Right lobe of liver (tissue), 6 donors: Measurements from ENCODE around the gene C1QTNF7. TPM values are rescaled to one million over a fixed set of nuclear protein-coding genes. Genes with fewer than 3 reads are reported as not detected.

Source experiments
- ATAC-seq, 4 donors: fragments of 200-7000 bp; cut with Tn5 transposase; one replicate each; pipeline ENCODE4 v1.9.1; 2020; ENCODE audit warnings: mild to moderate bottlenecking in 4 of 4, moderate library complexity in 4 of 4
- DNase-seq, 3 donors: peaks; one replicate each; pipeline ENCODE4 v3.0.0-alpha.2; 2020
- H3K27ac ChIP-seq, 3 donors: fragments of 200-600 bp; one replicate each; pipeline ENCODE4 v1.8.0; 2022
- H3K27me3 ChIP-seq, 2 donors: fragments of 200-600 bp; one replicate each; pipeline ENCODE4 v1.8.0; 2022
- H3K36me3 ChIP-seq, 4 donors: fragments of 200-600 bp; sonication (generic) in 1 of 4; one replicate each; pipeline versions ENCODE4 v1.5.1 to v1.8.0; 2017 to 2022; ENCODE audit warnings: control low read depth in 1 of 4
- H3K4me1 ChIP-seq, 4 donors: fragments of 200-600 bp; sonication (generic) in 1 of 4; one replicate each; pipeline versions ENCODE4 v1.5.1 to v1.8.0; 2017 to 2022; ENCODE audit warnings: control low read depth in 1 of 4
- H3K4me3 ChIP-seq, 3 donors: fragments of 200-600 bp; one replicate each; pipeline ENCODE4 v1.8.0; 2022
- H3K9me3 ChIP-seq, 4 donors: fragments of 200-600 bp; sonication (generic) in 1 of 4; one replicate each; pipeline versions ENCODE4 v1.5.1 to v1.8.0; 2017 to 2022; ENCODE audit warnings: control low read depth in 1 of 4
- POLR2A ChIP-seq: fragments of 450-650 bp; IDR thresholded peaks from one replicate; pipeline ENCODE4 v1.6.1; 2017; ENCODE audit warnings: antibody characterized with exemption, mild to moderate bottlenecking
- WGBS: methylation state at CpG from one replicate; pipeline ENCODE4 v1.1.6; 2018; ENCODE audit warnings: low coverage, low lambda C conversion rate; ENCODE audit not compliant: insufficient coverage; ENCODE audit errors: missing lambda C conversion rate; 5-methylcytosine and 5-hydroxymethylcytosine counted together
- intact Hi-C, 2 donors: fragments of 100-400 bp; cut with DNase I; formaldehyde crosslinking; loops; one replicate each; pipeline versions ENCODE4 v1.11.2 to v1.14.1; 2022
- total RNA-seq, 6 experiments: library from RNA; depleted of rRNA in 2 of 6; stranded (reverse); fragments of >200 nt in 2 of 6; fragmentation: NEBNext Ultra II Directional in 3 of 6; extraction: Animal tissue kit (Norgen Biotek cat#: 25700) in 3 of 6; gene quantifications; one replicate each; pipeline versions ENCODE4 v1.1.0 to v1.2.4, GENCODE V29; 2016 to 2023
- TF ChIP-seq, protein P1 (sequence below), 4 donors: fragments of 200-600 bp in 3 of 4; fragments of 450-650 bp in 1 of 4; IDR thresholded peaks; one replicate each; pipeline versions ENCODE4 v1.5.1 to v1.8.0; 2016 to 2022; ENCODE audit warnings: antibody characterized with exemption in 4 of 4, mild to moderate bottlenecking in 2 of 4
- donor health status: DM: no; HTN: yes; CAD: no.
- donor health status: DM: no; HTN: no; CAD: no.
- donor health status: DM: no; HTN: no; CAD: no.
- donor health status: DM: no; HTN: yes; CAD: no.
- donor health status: DM: no; HTN: yes; CAD: no.

Gene C1QTNF7
- total RNA-seq, 6 experiments from 2014 or later, result 0.15 to 1.2 (median 0.27) TPM

GRCh38 chr4:15451866-15452765 lies 24.3 kb downstream of the C1QTNF7 start:
- ATAC-seq, result no peak
- DNase-seq, result no peak
- TF ChIP-seq, protein P1, sequence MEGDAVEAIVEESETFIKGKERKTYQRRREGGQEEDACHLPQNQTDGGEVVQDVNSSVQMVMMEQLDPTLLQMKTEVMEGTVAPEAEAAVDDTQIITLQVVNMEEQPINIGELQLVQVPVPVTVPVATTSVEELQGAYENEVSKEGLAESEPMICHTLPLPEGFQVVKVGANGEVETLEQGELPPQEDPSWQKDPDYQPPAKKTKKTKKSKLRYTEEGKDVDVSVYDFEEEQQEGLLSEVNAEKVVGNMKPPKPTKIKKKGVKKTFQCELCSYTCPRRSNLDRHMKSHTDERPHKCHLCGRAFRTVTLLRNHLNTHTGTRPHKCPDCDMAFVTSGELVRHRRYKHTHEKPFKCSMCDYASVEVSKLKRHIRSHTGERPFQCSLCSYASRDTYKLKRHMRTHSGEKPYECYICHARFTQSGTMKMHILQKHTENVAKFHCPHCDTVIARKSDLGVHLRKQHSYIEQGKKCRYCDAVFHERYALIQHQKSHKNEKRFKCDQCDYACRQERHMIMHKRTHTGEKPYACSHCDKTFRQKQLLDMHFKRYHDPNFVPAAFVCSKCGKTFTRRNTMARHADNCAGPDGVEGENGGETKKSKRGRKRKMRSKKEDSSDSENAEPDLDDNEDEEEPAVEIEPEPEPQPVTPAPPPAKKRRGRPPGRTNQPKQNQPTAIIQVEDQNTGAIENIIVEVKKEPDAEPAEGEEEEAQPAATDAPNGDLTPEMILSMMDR (IDR thresholded peaks at IDR 0.05), result no peak
- TF ChIP-seq POLR2A, result no peak
- Histone ChIP-seq H3K27ac (no peak overlapping the region), H3K4me1 (peaks cover 0 to 11% (median 2%) of the 10 kb centered on the region in 4 donors), H3K4me3 (no peak overlapping the region), H3K36me3 (no peaks in the 10 kb centered on the region), H3K9me3 (no peaks in the 10 kb centered on the region), H3K27me3 (no peaks in the 10 kb centered on the region)
- 56% methylated on average over 4 of the region's 4 CpGs for WGBS
- intact Hi-C loops, result loop anchor here in 1 of 2 donors (10.0 kb wide), 1 partner anchor 217 kb away; no protein-coding TSS in a partner anchor

GRCh38 chr4:15455290-15455689 lies 27.5 kb downstream of the C1QTNF7 start:
- no peak for TF ChIP-seq POLR2A
- TF ChIP-seq, protein P1 (IDR thresholded peaks at IDR 0.05), result no peak
- DNase-seq (peak; percentile 22 to 80 (median 75)), ATAC-seq (peak; percentile 90 to 95 (median 92))
- peak overlapping the region in 1 of 3 donors; percentile 55 for H3K27ac ChIP-seq
- H3K27me3 ChIP-seq, result no peaks in the 10 kb centered on the region
- intact Hi-C loops, result loop anchor here (5.0 to 10.0 kb wide), 2 partner anchors 218 to 220 kb away; no protein-coding TSS in a partner anchor
- no peaks in the 10 kb centered on the region for H3K9me3 ChIP-seq
- no peaks in the 10 kb centered on the region for H3K36me3 ChIP-seq
- H3K4me3 ChIP-seq, result no peak overlapping the region
- H3K4me1 ChIP-seq, result peaks cover 0 to 11% (median 3%) of the 10 kb centered on the region in 4 donors
- 48% methylated on average over 3 of the region's 3 CpGs for WGBS

GRCh38 chr4:15457406-15458201 lies 29.8 kb downstream of the C1QTNF7 start:
- no peaks in the 10 kb centered on the region for H3K9me3 ChIP-seq
- TF ChIP-seq, protein P1 (IDR thresholded peaks at IDR 0.05), result peak; percentile 71 to 76 (median 74)
- TF ChIP-seq POLR2A, result no peak
- peaks cover 0 to 11% (median 3%) of the 10 kb centered on the region in 4 donors for H3K4me1 ChIP-seq
- DNase-seq (no peak), ATAC-seq (peak; percentile 76 to 84 (median 80))
- no peaks in the 10 kb centered on the region for H3K27me3 ChIP-seq
- intact Hi-C loops, result loop anchor here (5.0 to 10.0 kb wide), 2 partner anchors 220 to 223 kb away; no protein-coding TSS in a partner anchor
- H3K27ac ChIP-seq, result no peak overlapping the region
- H3K4me3 ChIP-seq, result no peak overlapping the region
- 20% methylated on average over 7 of the region's 7 CpGs for WGBS
- no peaks in the 10 kb centered on the region for H3K36me3 ChIP-seq

- ATAC-seq (no peak), DNase-seq (no peak)
- intact Hi-C loops, result loop anchor here (5.0 to 10.0 kb wide), 2 partner anchors 221 to 224 kb away; no protein-coding TSS in a partner anchor
- WGBS, result 61% methylated on average over 2 of the region's 2 CpGs
- Histone ChIP-seq H3K27ac (no peak overlapping the region), H3K9me3 (no peaks in the 10 kb centered on the region), H3K4me1 (peaks cover 0 to 11% (median 3%) of the 10 kb centered on the region in 4 donors), H3K4me3 (no peak overlapping the region), H3K27me3 (no peaks in the 10 kb centered on the region), H3K36me3 (no peaks in the 10 kb centered on the region)
- TF ChIP-seq, protein P1 (IDR thresholded peaks at IDR 0.05), result no peak
- no peak for TF ChIP-seq POLR2A
Observed at GRCh38 chr4:15458616-15459015, 30.8 kb downstream of the C1QTNF7 start.
